ENCODE measurements around the gene KRT34.

GRCh38 chr17:41420134-41420533 is 38.0 kb upstream of the KRT34 start:
- TF ChIP-seq CTCF (IDR thresholded peaks at IDR 0.05; ENCODE audit: poor library complexity, severe bottlenecking) (no peak), EP300 (conservative IDR thresholded peaks at IDR 0.05; ENCODE audit: poor library complexity, severe bottlenecking) (no peak), TAF1 (IDR thresholded peaks at IDR 0.05; ENCODE audit: low read depth) (no peak), RAD21 (conservative IDR thresholded peaks at IDR 0.05) (no peak), MXI1 (conservative IDR thresholded peaks at IDR 0.05; ENCODE audit: poor library complexity, severe bottlenecking) (no peak), SMC3 (conservative IDR thresholded peaks at IDR 0.05; ENCODE audit: poor library complexity) (no peak), POLR2AphosphoS5 (IDR thresholded peaks at IDR 0.05) (no peak), REST (IDR thresholded peaks at IDR 0.05; ENCODE audit: borderline replicate concordance) (no peak)
